CD4-positive, alpha-beta T cell treated with Interleukin-1 beta for 1 hour (primary cell): ENCODE measurements around the gene NOX1.

Source experiments
- DNase-seq, 2 donors: peaks; one replicate each; pipeline ENCODE4 v3.0.0-alpha.2; 2020 to 2022

Gene NOX1

DNA sequence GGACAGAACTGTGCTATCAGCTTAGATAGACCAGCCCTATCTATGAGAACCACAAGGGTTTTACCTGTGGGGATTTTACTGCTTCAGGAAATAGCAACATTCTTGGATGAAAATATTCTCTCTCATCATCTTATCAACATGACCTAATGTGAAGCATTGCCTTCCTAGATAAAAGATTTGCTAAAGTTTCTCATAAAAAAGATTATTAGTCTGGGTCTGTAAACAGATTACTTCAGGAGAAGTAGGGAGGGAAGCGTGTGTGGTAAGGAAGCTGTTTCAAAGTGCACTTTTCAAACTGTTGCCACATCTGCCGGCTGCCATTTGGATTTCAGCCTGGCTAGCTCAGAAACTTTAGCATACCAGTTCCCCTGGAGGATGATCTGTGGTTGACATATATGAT lies at the start of gene NOX1:
Gene NOX1, minus strand, starts transcription at position 35 of the 400 bp plus-strand sequence. CDS start 220 bp downstream, outside the sequence.
- DNase-seq = no peak

DNA sequence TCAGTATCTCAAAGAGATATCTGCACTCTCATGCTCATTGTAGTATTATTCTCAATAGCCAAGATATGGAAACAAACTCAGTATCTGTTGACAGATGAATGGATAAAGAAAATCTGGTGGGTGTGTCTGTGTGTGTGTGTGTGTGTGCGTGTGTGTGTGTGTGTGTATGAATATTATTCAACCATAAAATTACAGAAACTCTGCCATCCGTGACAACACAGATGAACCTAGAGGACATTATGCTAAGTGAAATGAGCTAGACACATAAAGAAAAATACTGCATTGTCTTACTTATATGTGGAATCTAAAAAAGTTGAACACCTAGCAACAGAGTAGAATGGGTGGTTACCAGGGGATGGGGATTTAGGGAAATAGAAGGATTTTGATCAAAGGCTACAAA lies 41.4 kb upstream of the NOX1 start:
- no peak for DNase-seq

DNA sequence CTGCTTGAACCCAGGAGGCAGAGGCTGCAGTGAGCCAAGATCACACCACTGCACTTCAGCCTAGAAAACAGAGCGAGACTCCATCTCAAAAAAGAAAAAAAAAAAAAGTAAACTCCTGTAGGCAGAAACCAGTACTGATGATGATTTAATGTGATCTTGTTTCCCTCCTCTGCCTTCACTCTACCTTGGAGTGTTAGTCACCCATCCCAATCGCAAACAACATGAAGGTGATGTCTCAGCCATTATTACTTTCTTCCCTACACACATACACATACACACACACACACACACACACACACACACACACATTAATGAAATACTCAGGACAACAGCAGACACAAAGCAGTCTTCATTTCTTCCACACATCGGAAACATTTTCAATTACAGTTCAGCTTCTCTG lies 39.0 kb upstream of the NOX1 start:
- no peak for DNase-seq

DNA sequence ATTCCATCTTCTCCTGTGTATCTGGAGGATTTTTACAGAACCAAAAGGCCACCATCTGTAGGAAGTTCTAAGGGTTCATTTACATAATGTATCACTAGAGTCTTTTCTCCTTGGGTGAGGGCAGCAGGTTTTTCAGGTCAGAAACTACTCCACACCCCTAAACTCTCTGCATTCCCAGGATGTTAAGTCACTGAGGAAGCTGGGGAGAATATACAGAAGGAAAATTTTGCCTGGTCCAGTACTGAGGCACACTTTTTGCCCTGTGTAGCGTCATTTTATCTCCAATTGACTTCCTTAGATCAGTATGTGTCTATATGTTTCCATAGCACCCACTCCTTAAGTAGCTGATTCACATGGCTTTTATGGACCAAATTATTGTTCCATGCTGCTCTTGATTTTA lies 37.6 kb upstream of the NOX1 start:
- DNase-seq = no peak

DNA sequence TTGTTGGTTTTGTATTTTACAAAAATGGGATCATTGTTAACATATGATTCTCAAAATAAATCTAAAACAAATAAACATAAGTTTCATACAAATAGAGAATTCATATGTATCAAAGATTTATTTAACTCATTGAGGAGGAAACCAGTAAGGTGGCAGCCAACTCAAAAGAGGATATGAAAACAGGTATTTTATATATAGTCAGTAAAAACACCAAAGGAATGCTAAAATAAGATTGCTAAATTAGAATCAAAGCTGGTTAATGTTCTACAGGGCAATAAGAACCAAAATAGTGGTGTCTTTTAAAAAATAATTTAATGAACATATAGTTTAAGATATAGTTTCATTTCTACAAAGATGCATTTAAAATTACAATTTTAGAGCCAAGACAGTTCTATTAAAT lies 31.5 kb upstream of the NOX1 start:
- no peak for DNase-seq

DNA sequence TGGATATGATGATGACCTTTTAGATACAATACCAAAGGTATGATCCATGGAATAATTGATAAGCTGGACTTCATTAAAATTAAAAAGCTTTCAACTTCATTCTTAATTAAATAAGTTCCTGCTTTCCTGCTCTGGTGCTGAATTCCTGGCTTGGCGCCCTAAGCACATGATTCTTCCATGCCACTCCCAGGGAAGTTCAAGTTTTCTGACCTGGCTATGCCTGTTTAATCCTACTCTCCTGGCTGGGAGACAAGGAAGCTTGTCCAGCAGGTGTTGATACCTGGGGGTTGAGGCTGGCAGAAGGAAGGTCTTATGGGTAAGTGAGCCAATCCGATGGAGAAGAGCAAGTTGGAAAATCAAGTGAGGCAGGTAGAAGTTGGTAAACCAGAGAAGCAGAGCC lies 30.3 kb upstream of the NOX1 start:
- DNase-seq = no peak

DNA sequence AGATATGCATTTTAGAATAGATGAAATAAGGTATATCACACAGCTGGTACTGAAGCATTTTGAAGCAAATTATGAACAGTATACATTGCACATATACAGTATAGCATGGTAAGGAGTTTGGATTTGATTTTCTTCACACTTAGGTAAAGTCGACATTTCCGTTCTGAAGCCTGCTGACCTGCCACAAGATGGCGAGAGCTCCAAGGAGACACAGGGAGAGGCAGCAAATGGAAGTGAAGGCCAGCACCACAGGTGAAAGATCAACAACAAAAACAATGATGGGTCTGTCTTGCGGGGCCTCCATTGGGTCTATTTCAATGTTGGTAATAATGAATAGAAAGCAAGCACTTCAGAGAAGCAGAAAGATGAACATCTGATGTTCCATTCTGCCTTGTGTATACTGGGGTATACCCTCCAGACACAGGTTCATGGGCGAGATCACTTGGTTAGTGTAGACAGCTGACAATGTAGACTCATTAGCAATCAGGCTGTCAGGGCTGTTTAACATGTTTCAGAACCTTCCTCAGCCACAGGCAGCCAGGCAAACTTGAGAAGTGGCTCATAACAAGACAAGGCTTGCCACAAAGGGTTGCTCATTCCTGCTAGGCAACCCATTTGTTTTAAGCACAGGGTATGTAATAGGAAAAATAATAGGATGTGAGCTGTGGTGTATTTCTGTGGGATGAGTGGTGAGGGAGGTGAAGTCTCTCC lies 21.4 kb upstream of the NOX1 start:
- DNase-seq = peak; percentile 8 to 12

DNA sequence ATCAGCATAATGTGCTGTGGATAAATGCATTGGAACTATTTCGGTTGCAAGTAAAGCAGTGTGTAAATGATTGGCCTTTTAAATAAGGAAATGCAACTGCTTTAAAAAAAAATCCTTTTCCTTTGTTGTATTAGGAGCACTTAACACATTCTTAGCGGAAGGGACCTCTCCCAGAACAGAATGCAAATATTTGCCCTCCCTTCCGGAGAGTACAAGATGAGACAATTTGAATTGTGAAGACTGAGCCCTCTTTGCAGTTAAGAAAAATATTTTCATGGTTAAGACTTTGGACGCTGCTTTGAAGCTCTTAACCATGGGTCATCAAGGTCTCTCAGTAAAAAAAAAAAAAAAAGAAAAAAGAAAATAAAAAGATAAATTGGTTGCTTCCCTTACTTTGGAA lies 9.5 kb upstream of the NOX1 start:
- no peak for DNase-seq

DNA sequence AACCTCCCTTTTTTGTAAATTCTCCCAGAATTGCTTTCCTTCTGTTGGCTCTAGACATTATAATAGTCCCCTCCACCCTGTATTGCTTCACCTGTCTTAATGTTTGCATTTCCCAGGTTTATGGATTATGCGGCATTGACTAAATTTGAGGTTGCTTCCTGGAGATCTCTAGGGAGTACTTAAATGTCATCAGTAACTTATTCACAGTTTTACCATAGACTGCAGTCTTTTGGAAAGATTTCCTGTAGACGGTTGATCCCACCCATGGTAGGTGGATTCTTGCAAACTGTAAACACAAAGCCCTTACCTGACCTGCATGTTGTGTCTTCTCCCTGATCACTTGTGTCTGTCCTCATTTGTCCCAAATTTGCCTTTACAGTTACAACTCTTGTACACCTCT lies 6.2 kb upstream of the NOX1 start:
- no peak for DNase-seq

DNA sequence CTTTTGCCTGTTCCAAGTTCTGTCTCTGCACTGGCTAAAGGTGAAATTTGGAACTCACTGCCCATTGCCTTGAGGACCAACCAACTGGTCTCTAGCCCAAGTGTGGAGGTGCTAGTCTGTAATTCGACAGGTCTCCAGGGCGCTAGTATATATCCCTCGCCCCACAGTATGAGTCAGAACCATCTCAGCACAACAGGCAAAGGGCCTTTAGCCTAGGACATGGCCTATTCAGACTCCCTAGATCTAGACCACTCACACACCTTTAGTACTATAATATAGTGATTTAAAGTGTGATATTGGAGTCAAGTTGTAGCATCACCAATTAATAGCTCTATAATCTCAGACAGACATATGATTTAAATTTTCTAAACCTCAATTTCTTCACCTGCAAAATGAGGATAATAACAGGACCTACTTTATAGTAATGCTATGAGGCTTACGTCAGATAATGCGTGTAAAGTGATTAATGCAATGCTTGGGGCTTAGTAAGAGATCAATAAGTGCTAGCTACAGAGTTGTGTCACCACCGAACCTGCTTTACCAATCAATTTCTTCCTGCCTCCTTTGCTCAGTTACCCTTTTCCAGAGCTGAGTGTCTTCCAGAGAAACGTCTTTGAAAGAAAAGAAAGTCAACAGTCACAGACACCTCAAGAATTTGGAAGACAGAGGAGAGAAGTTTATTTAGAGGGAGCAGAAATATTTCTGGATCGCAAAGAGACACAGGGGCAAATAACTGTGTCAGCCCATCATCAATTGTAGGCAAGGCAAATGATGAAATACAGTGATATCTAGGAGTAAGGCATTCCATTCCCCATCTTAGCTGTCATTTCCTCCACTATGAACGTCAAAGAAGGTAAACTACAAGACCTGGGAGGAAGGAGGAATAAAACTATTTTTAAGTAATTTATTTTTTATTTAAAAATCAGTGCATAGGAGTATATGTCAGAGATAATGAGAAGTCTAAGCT lies 2.3 kb downstream of the NOX1 start:
- no peak for DNase-seq

DNA sequence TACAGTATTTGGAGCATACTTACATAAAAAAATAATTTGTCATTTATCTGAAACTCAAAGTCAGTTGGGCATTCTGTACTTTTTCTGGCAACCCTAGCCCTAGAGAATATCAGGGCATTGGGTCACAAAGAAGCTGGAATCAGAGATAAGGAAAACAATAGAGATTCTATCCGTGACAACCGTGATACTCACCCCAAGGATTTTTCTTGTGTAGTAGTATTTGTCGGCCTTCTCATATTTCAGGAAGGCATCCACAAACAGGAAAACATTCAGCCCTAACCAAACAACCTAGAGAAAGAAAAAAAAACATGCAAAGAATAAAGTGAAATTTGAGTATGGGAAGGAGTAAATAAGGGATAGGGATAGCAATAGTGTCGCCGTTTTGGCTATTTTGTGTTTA lies 3.6 kb downstream of the NOX1 start:
- no peak for DNase-seq

DNA sequence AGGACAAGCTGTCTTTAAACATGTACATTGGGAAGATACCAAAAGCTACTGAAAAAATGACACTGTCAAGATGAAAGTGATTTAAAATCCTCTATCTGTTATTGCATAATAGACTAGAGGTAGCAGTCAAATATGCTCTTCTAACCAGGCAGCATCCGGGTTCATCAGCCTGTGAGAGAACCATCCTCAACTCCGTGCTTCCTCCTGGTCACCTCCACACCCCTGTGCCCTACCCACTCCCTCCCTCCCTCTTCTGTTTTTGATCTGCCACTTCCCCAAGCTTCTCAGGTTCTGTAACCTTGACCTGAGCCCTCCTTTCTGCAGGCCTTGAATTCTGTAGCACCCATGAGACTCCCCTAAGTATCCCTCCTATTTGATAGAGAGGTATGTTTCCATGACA lies 5.9 kb downstream of the NOX1 start:
- DNase-seq = no peak

DNA sequence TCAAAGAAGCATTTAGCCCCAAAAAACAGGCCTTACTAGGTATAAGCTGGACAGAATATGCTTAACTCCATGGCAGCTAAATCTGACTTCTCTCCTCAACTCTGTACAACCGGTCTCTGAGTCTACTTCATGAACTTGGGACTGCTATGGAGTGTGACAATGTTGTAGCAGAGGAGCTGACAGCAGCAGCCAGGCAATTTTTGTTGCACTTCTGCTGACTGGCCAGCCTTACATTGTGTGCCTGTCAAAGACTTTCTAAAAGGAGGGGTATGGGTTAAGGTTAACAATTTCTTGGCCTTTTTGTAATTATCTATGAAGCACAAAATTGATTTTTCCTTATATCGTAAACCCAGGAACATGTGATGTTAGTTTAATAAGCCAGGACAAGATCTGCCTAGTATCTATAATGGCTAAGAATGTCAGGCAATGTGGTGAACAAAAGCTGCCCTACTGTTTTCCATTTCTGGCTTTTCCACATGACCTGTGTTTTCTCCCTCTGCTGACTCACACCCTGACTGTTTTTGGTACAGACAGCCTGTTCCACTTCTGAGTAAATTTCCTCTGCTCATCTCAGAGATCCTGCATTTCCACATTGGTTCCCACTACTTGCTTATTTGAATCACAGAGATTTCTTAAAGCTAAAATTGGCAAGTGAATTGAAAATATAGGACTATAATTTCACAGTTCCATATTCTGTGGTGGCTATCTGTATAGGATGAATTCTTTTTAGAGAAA lies 9.3 kb downstream of the NOX1 start:
- DNase-seq = no peak

DNA sequence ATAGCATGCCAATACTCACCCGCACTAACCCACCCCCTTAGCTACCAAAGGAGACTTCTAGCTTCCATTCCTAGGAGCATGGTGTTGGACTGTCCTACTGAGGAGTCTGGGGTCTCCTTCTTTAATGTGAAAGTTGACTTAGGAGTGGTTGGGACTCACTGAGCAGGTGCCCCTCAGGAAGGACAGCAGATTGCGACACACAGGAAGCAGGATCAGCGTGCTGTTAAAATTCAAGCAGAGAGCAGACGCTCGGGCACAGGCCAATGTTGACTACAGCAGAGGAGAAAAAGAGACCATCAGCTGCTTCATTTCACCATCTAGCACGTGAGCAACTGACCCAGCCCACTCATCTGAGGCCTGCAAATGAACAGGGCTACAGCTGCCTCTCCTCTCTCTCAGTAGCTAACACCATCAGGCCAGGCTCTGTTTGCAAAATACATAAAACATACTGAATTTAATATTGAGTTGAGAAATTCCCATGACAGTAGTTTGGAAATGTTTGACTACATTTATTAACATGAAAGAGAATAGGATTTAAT lies 10.8 kb downstream of the NOX1 start:
- no peak for DNase-seq

DNA sequence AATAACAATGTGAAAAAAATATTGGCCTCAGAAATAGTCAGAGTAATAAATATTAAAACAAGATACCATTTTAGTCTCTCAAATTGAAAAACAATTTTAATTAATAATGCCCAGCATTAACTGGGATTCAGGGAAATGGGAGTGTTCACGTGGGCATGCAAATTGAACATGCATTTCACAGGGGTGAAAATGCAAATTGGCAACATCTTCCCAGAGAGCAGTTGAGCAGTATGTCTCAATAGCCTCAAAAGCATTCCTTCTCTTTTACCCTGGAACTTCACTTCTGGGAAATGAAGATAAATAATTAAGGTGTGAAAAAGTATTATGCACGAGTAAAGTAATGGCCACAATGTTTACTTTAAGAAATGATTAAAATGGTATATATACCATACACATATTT lies 21.3 kb downstream of the NOX1 start:
- no peak for DNase-seq

DNA sequence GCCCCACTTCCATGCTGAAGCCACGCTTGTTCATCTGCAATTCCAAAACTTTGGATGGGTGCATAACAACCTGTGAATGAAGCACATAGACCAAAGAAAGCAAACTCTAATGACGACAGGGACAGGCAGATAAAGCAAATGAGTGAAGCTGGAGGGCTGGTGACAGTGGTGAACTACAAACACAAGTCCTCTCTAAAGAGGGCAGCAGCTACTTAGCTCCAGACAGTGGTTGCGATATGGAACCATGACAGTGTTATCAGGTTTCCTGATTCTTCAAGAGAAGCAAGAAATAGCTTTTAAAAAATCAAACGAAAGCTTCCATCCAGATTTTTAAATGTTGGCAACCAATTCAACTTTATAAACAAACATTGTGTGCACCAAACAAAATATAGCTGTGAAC lies 23.8 kb downstream of the NOX1 start:
- no peak for DNase-seq

DNA sequence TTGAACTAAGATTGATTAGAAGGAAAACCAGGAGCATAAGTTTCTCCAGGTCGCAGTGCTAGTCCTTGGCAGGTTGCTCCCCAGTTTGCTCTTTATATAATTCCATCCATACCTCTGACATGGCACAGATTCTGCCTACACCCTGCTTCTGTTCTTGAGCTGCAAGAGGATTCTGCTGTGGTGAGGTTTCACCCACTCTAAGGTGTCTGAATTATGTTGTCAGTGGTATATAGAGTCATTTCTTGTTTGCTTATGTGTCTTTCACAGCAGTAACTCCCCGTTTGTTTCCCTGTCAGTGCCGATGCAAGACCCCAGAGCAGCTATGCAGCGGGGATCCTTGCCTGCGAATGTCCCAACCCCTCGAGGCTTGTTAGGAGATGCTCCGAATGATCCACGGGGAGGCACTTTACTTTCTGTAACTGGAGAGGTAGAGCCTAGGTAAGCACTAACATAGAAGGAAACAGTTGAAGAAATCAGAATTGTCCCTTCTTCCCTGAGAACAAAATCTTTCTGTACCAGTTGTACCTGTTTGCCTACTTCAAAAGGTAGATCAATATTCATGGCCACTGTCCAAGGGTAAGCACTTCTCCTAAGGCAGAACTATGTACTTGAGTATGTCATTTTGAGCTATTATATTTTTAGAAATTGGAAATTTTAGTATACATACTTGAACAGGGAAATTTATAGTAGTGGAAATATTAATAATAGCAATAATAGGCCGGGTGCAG lies 42.8 kb downstream of the NOX1 start:
- no peak for DNase-seq

DNA sequence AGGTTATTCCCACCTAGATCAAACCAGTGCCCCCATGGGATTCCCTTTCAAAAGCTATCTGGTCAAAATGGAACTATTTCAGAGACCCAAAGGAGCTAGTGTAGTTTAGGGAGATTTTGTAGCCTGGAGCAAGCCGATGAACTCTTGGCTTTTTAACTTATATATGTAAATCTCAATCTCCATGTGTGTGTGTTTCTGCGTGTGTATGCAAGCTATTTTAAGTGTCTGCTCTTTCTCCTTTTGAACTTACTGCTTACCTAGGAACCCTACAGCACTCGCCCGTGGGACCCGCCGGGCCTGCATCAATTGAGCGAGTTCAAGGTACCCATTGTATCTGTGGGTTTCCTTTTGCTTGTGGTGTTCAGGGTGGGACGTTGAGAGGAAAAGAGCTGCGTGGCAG lies 43.6 kb downstream of the NOX1 start:
- peak in 1 of 2 donors; percentile 11 for DNase-seq

DNA sequence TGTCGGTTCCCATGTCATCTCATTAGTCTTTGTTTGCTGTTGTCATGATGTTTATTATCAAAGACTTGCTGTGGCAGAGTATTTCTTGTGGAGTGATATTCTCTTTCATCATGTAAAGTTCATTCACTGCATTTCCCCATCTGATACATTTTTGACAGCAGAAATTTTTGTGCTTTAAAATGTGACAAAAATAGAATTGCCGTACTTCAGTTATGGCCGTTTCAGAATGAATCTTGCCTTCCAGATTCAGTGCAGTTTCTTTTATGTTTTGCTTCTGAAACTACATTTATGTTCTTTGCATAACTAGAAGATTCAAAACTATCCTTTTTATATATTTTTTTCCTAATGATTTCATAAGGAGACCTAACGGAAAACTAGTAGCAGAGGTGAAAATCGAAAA lies 44.0 kb downstream of the NOX1 start:
- DNase-seq = no peak

DNA sequence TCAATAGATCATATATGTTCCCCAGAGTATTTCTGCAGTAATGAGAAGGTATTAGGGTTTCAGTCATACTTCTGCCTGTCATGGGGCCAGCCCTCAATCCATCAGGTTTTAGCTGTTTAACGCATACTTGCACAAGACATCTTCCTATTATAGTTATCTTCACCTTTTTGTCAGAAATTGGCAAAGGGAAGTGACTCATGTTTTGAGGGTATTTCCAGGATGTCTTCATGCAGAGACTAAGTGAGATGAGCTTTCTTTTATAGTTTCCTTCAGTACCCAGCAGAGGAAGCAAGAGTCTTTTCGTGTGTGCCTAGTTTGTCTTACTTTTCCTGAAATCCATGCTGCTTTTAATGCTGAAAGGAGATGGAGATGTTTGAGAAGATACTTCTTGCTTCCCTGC lies 44.4 kb downstream of the NOX1 start:
- peak; percentile 1 to 53 for DNase-seq

DNA sequence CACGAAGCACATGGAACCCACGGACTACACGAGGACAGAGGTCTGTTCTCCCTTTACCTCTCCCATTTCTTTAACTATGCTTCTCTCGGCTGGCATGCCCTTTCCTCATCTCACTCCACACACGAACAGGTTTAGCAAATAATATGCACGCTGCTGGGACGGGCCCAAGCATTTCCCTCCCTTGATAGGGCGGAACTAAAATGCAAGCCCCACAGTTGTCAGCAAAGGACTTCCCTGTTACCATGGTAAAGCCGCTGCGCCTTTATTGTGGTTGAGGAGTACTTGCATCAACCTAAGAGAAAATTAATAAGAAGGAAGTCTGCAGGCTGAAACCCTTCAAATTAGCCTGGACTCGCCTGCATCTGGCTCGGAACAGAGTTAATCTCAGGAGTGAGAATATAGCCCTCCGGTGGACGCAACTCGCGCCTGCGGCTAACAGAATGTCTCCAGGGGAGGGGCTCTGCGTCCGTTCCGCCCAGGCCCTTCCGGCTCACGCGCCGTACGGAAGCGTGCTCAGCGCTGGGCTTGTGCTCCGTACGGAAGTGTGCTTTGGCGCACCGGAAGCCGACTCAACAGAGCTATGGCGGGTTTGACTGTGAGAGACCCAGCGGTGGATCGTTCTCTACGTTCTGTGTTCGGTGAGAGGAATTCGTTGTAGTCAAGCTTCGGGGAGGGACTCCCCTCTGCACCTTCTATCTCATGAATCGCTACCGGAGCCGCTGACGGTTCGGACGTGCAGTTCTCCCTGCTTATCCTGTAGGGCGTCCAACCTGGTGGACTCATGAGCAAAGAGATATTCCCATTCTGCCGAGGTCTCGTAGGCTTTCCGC lies 54.1 kb downstream of the NOX1 start, which contains the start of gene CSTF2:
Gene CSTF2, plus strand, starts transcription at position 555 of the 830 bp plus-strand sequence. Its CDS starts 26 bp downstream, at position 581.
- DNase-seq = peak; percentile 78 to 79

DNA sequence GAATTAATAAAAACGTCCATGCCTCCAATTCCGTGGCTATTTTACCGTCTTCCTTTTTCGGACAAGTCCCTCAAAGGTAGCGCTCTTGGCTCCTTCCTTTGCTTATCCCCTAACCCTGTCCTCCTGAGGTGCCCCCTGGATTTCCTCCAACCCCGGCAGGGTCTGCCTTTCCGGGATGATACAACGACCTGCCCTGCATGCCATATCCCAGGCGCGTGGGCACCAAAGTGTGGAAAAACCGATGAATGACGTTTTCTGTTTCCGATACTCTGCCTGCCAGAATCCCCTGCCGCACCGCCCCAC lies 54.7 kb downstream of the NOX1 start:
- no peak for DNase-seq
